Measurements from ENCODE around the gene DNAJC1. TPM values are rescaled to one million over a fixed set of nuclear protein-coding genes. Genes with fewer than 3 reads are reported as not detected.

The DNAJC1 gene
- total RNA-seq, 4 donors from 2014 or later: 22.8 to 101 (median 49.4) TPM

DNA sequence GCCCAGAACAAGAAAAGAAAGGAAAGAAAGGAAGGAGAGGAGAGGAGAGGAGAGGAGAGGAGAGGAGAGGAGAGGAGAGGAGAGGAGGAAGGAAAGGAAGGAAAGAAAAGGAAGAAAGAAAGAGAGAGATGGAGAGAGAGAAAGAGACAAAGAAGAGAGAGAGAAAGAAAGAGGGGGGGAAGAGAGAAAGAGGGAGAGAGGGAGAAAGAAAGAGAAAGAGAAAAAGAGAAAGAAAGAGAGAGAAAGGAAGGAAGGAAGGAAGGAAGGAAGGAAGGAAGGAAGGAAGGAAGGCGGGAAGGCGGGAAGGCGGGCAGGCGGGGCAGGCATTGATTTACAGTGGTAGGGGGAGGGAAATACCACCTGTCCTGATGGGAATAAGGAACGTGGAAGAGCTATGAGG lies 92.7 kb downstream of the DNAJC1 start:
- no peak for TF ChIP-seq POLR2A (IDR thresholded peaks at IDR 0.05)
- TF ChIP-seq, protein P1, sequence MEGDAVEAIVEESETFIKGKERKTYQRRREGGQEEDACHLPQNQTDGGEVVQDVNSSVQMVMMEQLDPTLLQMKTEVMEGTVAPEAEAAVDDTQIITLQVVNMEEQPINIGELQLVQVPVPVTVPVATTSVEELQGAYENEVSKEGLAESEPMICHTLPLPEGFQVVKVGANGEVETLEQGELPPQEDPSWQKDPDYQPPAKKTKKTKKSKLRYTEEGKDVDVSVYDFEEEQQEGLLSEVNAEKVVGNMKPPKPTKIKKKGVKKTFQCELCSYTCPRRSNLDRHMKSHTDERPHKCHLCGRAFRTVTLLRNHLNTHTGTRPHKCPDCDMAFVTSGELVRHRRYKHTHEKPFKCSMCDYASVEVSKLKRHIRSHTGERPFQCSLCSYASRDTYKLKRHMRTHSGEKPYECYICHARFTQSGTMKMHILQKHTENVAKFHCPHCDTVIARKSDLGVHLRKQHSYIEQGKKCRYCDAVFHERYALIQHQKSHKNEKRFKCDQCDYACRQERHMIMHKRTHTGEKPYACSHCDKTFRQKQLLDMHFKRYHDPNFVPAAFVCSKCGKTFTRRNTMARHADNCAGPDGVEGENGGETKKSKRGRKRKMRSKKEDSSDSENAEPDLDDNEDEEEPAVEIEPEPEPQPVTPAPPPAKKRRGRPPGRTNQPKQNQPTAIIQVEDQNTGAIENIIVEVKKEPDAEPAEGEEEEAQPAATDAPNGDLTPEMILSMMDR (IDR thresholded peaks at IDR 0.05): no peak
- no peak overlapping the region for H3K4me3 ChIP-seq (ENCODE audit: low read depth, poor library complexity, severe bottlenecking)
- intact Hi-C loops (cut with DNase I; ENCODE audit: low total_unique reads): no loop called here
- DNase-seq (ENCODE audit: low spot score in 2 of 2): no peak
- 86 to 93% methylated on average over 5 of the region's 5 CpGs for WGBS, 2 donors

DNA sequence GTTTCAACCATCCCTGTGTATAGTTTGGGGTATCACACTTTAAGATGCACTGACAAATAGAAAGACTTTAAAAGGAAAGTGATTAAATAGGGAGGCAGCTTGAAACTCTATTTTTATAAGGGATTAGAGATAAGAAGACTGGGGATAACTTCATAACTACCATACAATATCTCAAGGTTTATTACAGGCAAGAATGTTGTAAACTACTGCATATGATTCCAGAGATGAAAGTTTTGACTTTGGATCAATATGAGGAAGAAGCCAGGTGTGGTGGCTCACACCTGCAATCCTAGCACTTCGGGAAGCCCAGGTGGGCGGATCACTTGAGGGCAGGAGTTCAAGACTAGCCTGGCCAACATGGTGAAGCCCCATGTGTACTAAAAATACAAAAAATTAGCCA lies 96.1 kb downstream of the DNAJC1 start:
- DNase-seq (ENCODE audit: low spot score in 2 of 2): no peak
- WGBS, 2 donors: 95 to 96% methylated on average over 2 of the region's 2 CpGs
- H3K4me3 ChIP-seq (ENCODE audit: low read depth, poor library complexity, severe bottlenecking): no peak overlapping the region
- intact Hi-C loops (cut with DNase I; ENCODE audit: low total_unique reads): no loop called here
- no peak for TF ChIP-seq POLR2A (IDR thresholded peaks at IDR 0.05)

DNA sequence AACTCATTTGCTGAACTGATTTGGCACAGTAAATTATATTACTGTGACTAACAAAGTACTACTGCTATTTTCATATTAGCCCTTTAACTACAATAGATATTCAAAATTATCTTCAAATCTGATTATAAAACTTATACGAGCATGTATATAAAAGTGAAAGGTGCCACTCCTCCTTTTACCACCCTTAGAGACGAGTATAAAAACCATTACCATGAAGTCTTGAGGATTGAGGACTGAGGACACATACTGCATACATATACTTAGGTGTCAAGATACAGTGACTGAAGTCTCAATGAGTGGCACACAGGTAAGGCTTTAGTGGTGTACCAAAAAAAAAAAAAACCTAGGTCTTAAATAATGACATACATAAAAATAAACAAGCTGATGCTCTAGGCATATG lies 98.6 kb downstream of the DNAJC1 start:
- intact Hi-C loops (cut with DNase I; ENCODE audit: low total_unique reads): no loop called here
- no peak for TF ChIP-seq POLR2A (IDR thresholded peaks at IDR 0.05)
- TF ChIP-seq, protein P1 (IDR thresholded peaks at IDR 0.05): no peak
- WGBS, 2 donors: 82 to 85% methylated on average over 2 of the region's 2 CpGs
- no peak overlapping the region for H3K4me3 ChIP-seq (ENCODE audit: low read depth, poor library complexity, severe bottlenecking)
- no peak for DNase-seq (ENCODE audit: low spot score in 2 of 2)

GRCh38 chr10:21899736-21900135 lies 103.8 kb downstream of the DNAJC1 start:
- intact Hi-C loops (cut with DNase I; ENCODE audit: low total_unique reads): no loop called here
- TF ChIP-seq, protein P1 (IDR thresholded peaks at IDR 0.05): no peak
- TF ChIP-seq POLR2A (IDR thresholded peaks at IDR 0.05): no peak
- no peak overlapping the region for H3K4me3 ChIP-seq (ENCODE audit: low read depth, poor library complexity, severe bottlenecking)
- DNase-seq (ENCODE audit: low spot score in 2 of 2): no peak
- 85 to 93% methylated on average over 5 of the region's 5 CpGs for WGBS, 2 donors

DNA sequence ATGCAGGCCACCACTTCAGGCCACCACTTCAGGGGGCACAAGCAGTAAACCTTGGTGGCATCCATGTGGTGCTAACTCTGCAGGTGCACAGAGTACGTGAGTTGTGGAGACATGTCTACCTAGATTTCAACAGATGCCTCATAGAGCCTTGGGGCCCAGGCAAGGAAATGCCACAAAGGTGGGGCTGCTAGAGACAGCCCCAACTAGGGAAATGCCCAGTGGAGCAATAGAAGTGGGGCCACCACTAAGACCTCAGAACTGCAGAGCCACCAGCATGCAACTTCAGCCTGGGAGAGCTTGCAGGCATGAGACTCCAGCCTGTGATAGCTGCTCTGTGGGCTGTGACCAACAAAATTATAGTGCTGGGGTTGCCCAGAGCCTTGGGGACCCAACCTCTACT lies 107.6 kb downstream of the DNAJC1 start:
- intact Hi-C loops (cut with DNase I; ENCODE audit: low total_unique reads): no loop called here
- no peak for DNase-seq (ENCODE audit: low spot score in 2 of 2)
- H3K4me3 ChIP-seq (ENCODE audit: low read depth, poor library complexity, severe bottlenecking): no peak overlapping the region
- TF ChIP-seq, protein P1 (IDR thresholded peaks at IDR 0.05): no peak
- no peak for TF ChIP-seq POLR2A (IDR thresholded peaks at IDR 0.05)
- 80 to 100% methylated on average over 1 of the region's 1 CpG for WGBS, 2 donors

- no peak for DNase-seq (ENCODE audit: low spot score in 2 of 2)
- intact Hi-C loops (cut with DNase I; ENCODE audit: low total_unique reads): no loop called here
- TF ChIP-seq, protein P1 (IDR thresholded peaks at IDR 0.05): no peak
- no peak for TF ChIP-seq POLR2A (IDR thresholded peaks at IDR 0.05)
- WGBS, 2 donors: 92 to 95% methylated on average over 4 of the region's 4 CpGs
- H3K4me3 ChIP-seq (ENCODE audit: low read depth, poor library complexity, severe bottlenecking): no peak overlapping the region
Observed at GRCh38 chr10:21894648-21895342, 108.7 kb downstream of the DNAJC1 start.

All from lower leg skin (tissue), 4 donors.